ENCODE results near the gene SH3RF3. TPM values are rescaled to one million over a fixed set of nuclear protein-coding genes. Genes with fewer than 3 reads are reported as not detected.

The SH3RF3 gene
- total and polyA plus RNA-seq, 5 donors from 2014 or later = 0.16 to 1.6 (median 0.76) TPM

GRCh38 chr2:109396202-109397180 is 267.5 kb downstream of the SH3RF3 start:
- H3K4me3 Mint-ChIP-seq = no peak overlapping the region
- Histone ChIP-seq H3K4me3 (ENCODE audit: low read depth, low read length) (no peak overlapping the region), H3K4me1 (ENCODE audit: control insufficient read depth, insufficient read depth, low read length, poor library complexity, severe bottlenecking) (no peaks in the 10 kb centered on the region), H3K27ac (ENCODE audit: insufficient read depth, low read length, poor library complexity, severe bottlenecking) (no peak overlapping the region), H3K9me3 (ENCODE audit: control insufficient read depth in 2 of 2, low read length in 2 of 2) (no peaks in the 10 kb centered on the region), H3K36me3 (ENCODE audit: control insufficient read depth, insufficient read depth, low read length) (no peaks in the 10 kb centered on the region), H3K27me3 (ENCODE audit: control insufficient read depth, insufficient read depth, low read length) (no peaks in the 10 kb centered on the region)
- H3K9me3 Mint-ChIP-seq = no peaks in the 10 kb centered on the region
- ATAC-seq (ENCODE audit: low read depth in 2 of 2) = no peak
- H3K27me3 Mint-ChIP-seq = no peaks in the 10 kb centered on the region
- no peak for DNase-seq
- H3K36me3 Mint-ChIP-seq = peaks cover 11% of the 10 kb centered on the region
- peak overlapping the region in 2 of 3 donors; percentile 15 to 67 for H3K27ac Mint-ChIP-seq
- H3K4me1 Mint-ChIP-seq = peaks cover 0 to 29% (median 3%) of the 10 kb centered on the region in 4 donors

- no peaks in the 10 kb centered on the region for H3K9me3 Mint-ChIP-seq
- Histone ChIP-seq H3K36me3 (ENCODE audit: control insufficient read depth, insufficient read depth, low read length) (no peaks in the 10 kb centered on the region), H3K4me3 (ENCODE audit: low read depth, low read length) (no peak overlapping the region), H3K9me3 (ENCODE audit: control insufficient read depth in 2 of 2, low read length in 2 of 2) (no peaks in the 10 kb centered on the region), H3K4me1 (ENCODE audit: control insufficient read depth, insufficient read depth, low read length, poor library complexity, severe bottlenecking) (no peaks in the 10 kb centered on the region), H3K27me3 (ENCODE audit: control insufficient read depth, insufficient read depth, low read length) (no peaks in the 10 kb centered on the region), H3K27ac (ENCODE audit: insufficient read depth, low read length, poor library complexity, severe bottlenecking) (no peak overlapping the region)
- peak overlapping the region in 2 of 3 donors; percentile 67 to 75 for H3K27ac Mint-ChIP-seq
- ATAC-seq (ENCODE audit: low read depth in 2 of 2) (no peak), DNase-seq (no peak)
- peaks cover 11% of the 10 kb centered on the region for H3K36me3 Mint-ChIP-seq
- H3K27me3 Mint-ChIP-seq = no peaks in the 10 kb centered on the region
- H3K4me3 Mint-ChIP-seq = no peak overlapping the region
- peaks cover 0 to 32% (median 3%) of the 10 kb centered on the region in 4 donors for H3K4me1 Mint-ChIP-seq
These were observed 268.9 kb downstream of the SH3RF3 start for GRCh38 chr2:109397893-109398292.

- Mint-ChIP-seq H3K4me3 (no peak overlapping the region), H3K4me1 (peaks cover 0 to 32% (median 3%) of the 10 kb centered on the region in 4 donors), H3K36me3 (peaks cover 11% of the 10 kb centered on the region), H3K9me3 (no peaks in the 10 kb centered on the region), H3K27me3 (no peaks in the 10 kb centered on the region), H3K27ac (no peak overlapping the region)
- no peak for ATAC-seq (ENCODE audit: low read depth in 2 of 2)
- H3K9me3 ChIP-seq (ENCODE audit: control insufficient read depth in 2 of 2, low read length in 2 of 2) = no peaks in the 10 kb centered on the region
- H3K4me3 ChIP-seq (ENCODE audit: low read depth, low read length) = no peak overlapping the region
- DNase-seq = no peak
- H3K27ac ChIP-seq (ENCODE audit: insufficient read depth, low read length, poor library complexity, severe bottlenecking) = no peak overlapping the region
- H3K27me3 ChIP-seq (ENCODE audit: control insufficient read depth, insufficient read depth, low read length) = no peaks in the 10 kb centered on the region
- H3K36me3 ChIP-seq (ENCODE audit: control insufficient read depth, insufficient read depth, low read length) = no peaks in the 10 kb centered on the region
- H3K4me1 ChIP-seq (ENCODE audit: control insufficient read depth, insufficient read depth, low read length, poor library complexity, severe bottlenecking) = no peaks in the 10 kb centered on the region
These were observed 269.5 kb downstream of the SH3RF3 start for GRCh38 chr2:109398366-109399015.

- no peak for ATAC-seq (ENCODE audit: low read depth in 2 of 2)
- Mint-ChIP-seq H3K27me3 (no peaks in the 10 kb centered on the region), H3K27ac (no peak overlapping the region), H3K9me3 (no peaks in the 10 kb centered on the region), H3K4me3 (no peak overlapping the region), H3K36me3 (peaks cover 11% of the 10 kb centered on the region), H3K4me1 (peaks cover 0 to 32% (median 3%) of the 10 kb centered on the region in 4 donors)
- no peak for DNase-seq
- no peak overlapping the region for H3K4me3 ChIP-seq (ENCODE audit: low read depth, low read length)
- no peaks in the 10 kb centered on the region for H3K9me3 ChIP-seq (ENCODE audit: control insufficient read depth in 2 of 2, low read length in 2 of 2)
- H3K4me1 ChIP-seq (ENCODE audit: control insufficient read depth, insufficient read depth, low read length, poor library complexity, severe bottlenecking) = no peaks in the 10 kb centered on the region
- no peaks in the 10 kb centered on the region for H3K27me3 ChIP-seq (ENCODE audit: control insufficient read depth, insufficient read depth, low read length)
- no peaks in the 10 kb centered on the region for H3K36me3 ChIP-seq (ENCODE audit: control insufficient read depth, insufficient read depth, low read length)
- no peak overlapping the region for H3K27ac ChIP-seq (ENCODE audit: insufficient read depth, low read length, poor library complexity, severe bottlenecking)
These were observed 270.1 kb downstream of the SH3RF3 start for GRCh38 chr2:109399066-109399465.

- DNase-seq (no peak), ATAC-seq (ENCODE audit: low read depth in 2 of 2) (no peak)
- Histone ChIP-seq H3K27me3 (ENCODE audit: control insufficient read depth, insufficient read depth, low read length) (no peaks in the 10 kb centered on the region), H3K4me3 (ENCODE audit: low read depth, low read length) (no peak overlapping the region), H3K9me3 (ENCODE audit: control insufficient read depth in 2 of 2, low read length in 2 of 2) (no peaks in the 10 kb centered on the region), H3K27ac (ENCODE audit: insufficient read depth, low read length, poor library complexity, severe bottlenecking) (no peak overlapping the region), H3K4me1 (ENCODE audit: control insufficient read depth, insufficient read depth, low read length, poor library complexity, severe bottlenecking) (no peaks in the 10 kb centered on the region), H3K36me3 (ENCODE audit: control insufficient read depth, insufficient read depth, low read length) (no peaks in the 10 kb centered on the region)
- Mint-ChIP-seq H3K9me3 (no peaks in the 10 kb centered on the region), H3K4me1 (peaks cover 0 to 27% (median 4%) of the 10 kb centered on the region in 4 donors), H3K27ac (peak overlapping the region in 1 of 3 donors; percentile 23), H3K36me3 (peaks cover 11% of the 10 kb centered on the region), H3K4me3 (no peak overlapping the region), H3K27me3 (no peaks in the 10 kb centered on the region)
These were observed 271.1 kb downstream of the SH3RF3 start for GRCh38 chr2:109400102-109400501.

GRCh38 chr2:109401370-109401769 is 272.4 kb downstream of the SH3RF3 start:
- H3K27me3 Mint-ChIP-seq = no peaks in the 10 kb centered on the region
- Histone ChIP-seq H3K27me3 (ENCODE audit: control insufficient read depth, insufficient read depth, low read length) (no peaks in the 10 kb centered on the region), H3K36me3 (ENCODE audit: control insufficient read depth, insufficient read depth, low read length) (no peaks in the 10 kb centered on the region), H3K27ac (ENCODE audit: insufficient read depth, low read length, poor library complexity, severe bottlenecking) (no peak overlapping the region), H3K4me3 (ENCODE audit: low read depth, low read length) (no peak overlapping the region), H3K9me3 (ENCODE audit: control insufficient read depth in 2 of 2, low read length in 2 of 2) (no peaks in the 10 kb centered on the region), H3K4me1 (ENCODE audit: control insufficient read depth, insufficient read depth, low read length, poor library complexity, severe bottlenecking) (no peaks in the 10 kb centered on the region)
- H3K9me3 Mint-ChIP-seq = no peaks in the 10 kb centered on the region
- no peak for ATAC-seq (ENCODE audit: low read depth in 2 of 2)
- peaks cover 16% of the 10 kb centered on the region for H3K36me3 Mint-ChIP-seq
- peaks cover 0 to 18% (median 4%) of the 10 kb centered on the region in 4 donors for H3K4me1 Mint-ChIP-seq
- no peak overlapping the region for H3K4me3 Mint-ChIP-seq
- H3K27ac Mint-ChIP-seq = no peak overlapping the region
- DNase-seq = no peak

GRCh38 chr2:109402180-109402579 is 273.2 kb downstream of the SH3RF3 start:
- Mint-ChIP-seq H3K36me3 (peaks cover 16% of the 10 kb centered on the region), H3K27me3 (no peaks in the 10 kb centered on the region), H3K4me3 (no peak overlapping the region), H3K9me3 (no peaks in the 10 kb centered on the region), H3K27ac (no peak overlapping the region), H3K4me1 (peaks cover 0 to 10% (median 4%) of the 10 kb centered on the region in 4 donors)
- Histone ChIP-seq H3K36me3 (ENCODE audit: control insufficient read depth, insufficient read depth, low read length) (no peaks in the 10 kb centered on the region), H3K4me1 (ENCODE audit: control insufficient read depth, insufficient read depth, low read length, poor library complexity, severe bottlenecking) (no peaks in the 10 kb centered on the region), H3K9me3 (ENCODE audit: control insufficient read depth in 2 of 2, low read length in 2 of 2) (no peaks in the 10 kb centered on the region), H3K27me3 (ENCODE audit: control insufficient read depth, insufficient read depth, low read length) (no peaks in the 10 kb centered on the region), H3K27ac (ENCODE audit: insufficient read depth, low read length, poor library complexity, severe bottlenecking) (no peak overlapping the region), H3K4me3 (ENCODE audit: low read depth, low read length) (no peak overlapping the region)
- ATAC-seq (ENCODE audit: low read depth in 2 of 2) (no peak), DNase-seq (no peak)
